ENCODE results near the gene OLFML2A. TPM values are rescaled to one million over a fixed set of nuclear protein-coding genes. Genes with fewer than 3 reads are reported as not detected.

OLFML2A gene
- total RNA-seq, 2 donors from 2014 or later = 16.7 to 18.5 TPM

DNA sequence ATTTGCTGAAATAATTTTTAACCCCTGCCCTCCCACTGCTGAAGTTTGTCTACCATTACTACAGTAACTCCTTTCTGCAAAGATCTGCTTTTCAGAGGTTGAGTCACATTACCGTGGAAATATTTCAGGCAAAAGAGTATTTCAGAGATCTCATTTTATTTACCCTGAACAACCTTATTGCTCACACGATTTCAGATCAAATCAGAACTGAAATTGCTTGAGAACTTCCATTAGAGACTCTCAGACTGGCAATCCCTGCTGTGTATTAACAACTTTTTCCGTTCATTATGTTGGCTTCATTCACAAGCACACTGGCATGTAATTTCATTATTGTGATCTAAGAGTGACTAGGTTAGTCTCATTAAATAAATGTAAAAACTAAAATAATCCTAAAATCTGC is 21.9 kb upstream of the OLFML2A start:
- H3K27me3 ChIP-seq (replicated peaks; ENCODE audit: insufficient read depth) = no peaks in the 10 kb centered on the region

GRCh38 chr9:124756011-124756410 is 20.9 kb upstream of the OLFML2A start:
- intact Hi-C loops (cut with DNase I) = no loop called here

More for the DNA sequence above, 21.9 kb upstream of the OLFML2A start:
- no peak overlapping the region for H3K4me3 ChIP-seq
- H3K4me1 ChIP-seq (replicated peaks) = no peaks in the 10 kb centered on the region
- no peaks in the 10 kb centered on the region for H3K36me3 ChIP-seq
- intact Hi-C loops (cut with DNase I) = no loop called here
- no peak for DNase-seq (ENCODE audit: low spot score)
- WGBS = 61% methylated on average over 3 of the region's 3 CpGs
- H3K27ac ChIP-seq = no peak overlapping the region
- no peak for TF ChIP-seq POLR2A (IDR thresholded peaks at IDR 0.05)
- TF ChIP-seq POLR2AphosphoS5 (IDR thresholded peaks at IDR 0.05) = no peak
- TF ChIP-seq, protein P1, sequence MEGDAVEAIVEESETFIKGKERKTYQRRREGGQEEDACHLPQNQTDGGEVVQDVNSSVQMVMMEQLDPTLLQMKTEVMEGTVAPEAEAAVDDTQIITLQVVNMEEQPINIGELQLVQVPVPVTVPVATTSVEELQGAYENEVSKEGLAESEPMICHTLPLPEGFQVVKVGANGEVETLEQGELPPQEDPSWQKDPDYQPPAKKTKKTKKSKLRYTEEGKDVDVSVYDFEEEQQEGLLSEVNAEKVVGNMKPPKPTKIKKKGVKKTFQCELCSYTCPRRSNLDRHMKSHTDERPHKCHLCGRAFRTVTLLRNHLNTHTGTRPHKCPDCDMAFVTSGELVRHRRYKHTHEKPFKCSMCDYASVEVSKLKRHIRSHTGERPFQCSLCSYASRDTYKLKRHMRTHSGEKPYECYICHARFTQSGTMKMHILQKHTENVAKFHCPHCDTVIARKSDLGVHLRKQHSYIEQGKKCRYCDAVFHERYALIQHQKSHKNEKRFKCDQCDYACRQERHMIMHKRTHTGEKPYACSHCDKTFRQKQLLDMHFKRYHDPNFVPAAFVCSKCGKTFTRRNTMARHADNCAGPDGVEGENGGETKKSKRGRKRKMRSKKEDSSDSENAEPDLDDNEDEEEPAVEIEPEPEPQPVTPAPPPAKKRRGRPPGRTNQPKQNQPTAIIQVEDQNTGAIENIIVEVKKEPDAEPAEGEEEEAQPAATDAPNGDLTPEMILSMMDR (IDR thresholded peaks at IDR 0.05) = no peak
- no peaks in the 10 kb centered on the region for H3K9me3 ChIP-seq

DNA sequence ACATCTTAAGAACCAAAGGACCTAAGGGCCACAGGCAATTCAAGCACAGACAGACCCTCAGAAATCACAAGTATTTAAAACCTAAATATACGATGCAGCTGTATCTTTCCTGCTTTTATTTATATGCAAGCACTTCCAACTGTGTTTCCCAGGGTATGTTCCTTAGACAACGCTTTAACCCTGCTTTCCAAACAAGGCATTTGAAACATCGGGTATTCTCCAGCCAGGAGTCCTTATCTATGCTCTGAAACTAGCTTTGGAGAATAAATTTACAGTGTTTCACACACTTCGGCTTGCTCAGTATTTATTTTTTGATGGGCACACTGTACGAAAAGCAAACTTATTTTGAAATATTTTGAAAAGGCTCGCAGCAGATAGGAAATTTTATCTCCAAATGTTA is 19.3 kb upstream of the OLFML2A start:
- no peak for TF ChIP-seq POLR2AphosphoS5 (IDR thresholded peaks at IDR 0.05)
- TF ChIP-seq POLR2A (IDR thresholded peaks at IDR 0.05) = no peak
- TF ChIP-seq, protein P1 (IDR thresholded peaks at IDR 0.05) = no peak
- 35% methylated on average over 6 of the region's 6 CpGs for WGBS
- Histone ChIP-seq H3K9me3 (no peaks in the 10 kb centered on the region), H3K27me3 (replicated peaks; ENCODE audit: insufficient read depth) (no peaks in the 10 kb centered on the region), H3K4me1 (replicated peaks) (no peaks in the 10 kb centered on the region), H3K27ac (no peak overlapping the region), H3K36me3 (no peaks in the 10 kb centered on the region), H3K4me3 (no peak overlapping the region)
- intact Hi-C loops (cut with DNase I) = no loop called here
- no peak for DNase-seq (ENCODE audit: low spot score)

More at GRCh38 chr9:124756011-124756410, 20.9 kb upstream of the OLFML2A start:
- 91% methylated on average over 2 of the region's 2 CpGs for WGBS
- Histone ChIP-seq H3K4me3 (no peak overlapping the region), H3K27me3 (replicated peaks; ENCODE audit: insufficient read depth) (no peaks in the 10 kb centered on the region), H3K27ac (no peak overlapping the region), H3K4me1 (replicated peaks) (no peaks in the 10 kb centered on the region), H3K9me3 (no peaks in the 10 kb centered on the region), H3K36me3 (no peaks in the 10 kb centered on the region)
- no peak for TF ChIP-seq POLR2AphosphoS5 (IDR thresholded peaks at IDR 0.05)
- TF ChIP-seq, protein P1 (IDR thresholded peaks at IDR 0.05) = no peak
- no peak for TF ChIP-seq POLR2A (IDR thresholded peaks at IDR 0.05)
- no peak for DNase-seq (ENCODE audit: low spot score)

- WGBS = 38% methylated on average over 3 of the region's 3 CpGs
- no peak for TF ChIP-seq POLR2AphosphoS5 (IDR thresholded peaks at IDR 0.05)
- TF ChIP-seq POLR2A (IDR thresholded peaks at IDR 0.05) = no peak
- TF ChIP-seq, protein P1 (IDR thresholded peaks at IDR 0.05) = no peak
- Histone ChIP-seq H3K4me3 (no peak overlapping the region), H3K4me1 (replicated peaks) (no peaks in the 10 kb centered on the region), H3K27ac (no peak overlapping the region), H3K9me3 (no peaks in the 10 kb centered on the region), H3K27me3 (replicated peaks; ENCODE audit: insufficient read depth) (no peaks in the 10 kb centered on the region), H3K36me3 (no peaks in the 10 kb centered on the region)
- no peak for DNase-seq (ENCODE audit: low spot score)
- intact Hi-C loops (cut with DNase I) = no loop called here
These were observed 18.9 kb upstream of the OLFML2A start for GRCh38 chr9:124758061-124758460.

GRCh38 chr9:124758691-124759090 is 18.2 kb upstream of the OLFML2A start:
- Histone ChIP-seq H3K9me3 (no peaks in the 10 kb centered on the region), H3K4me3 (no peak overlapping the region), H3K36me3 (no peaks in the 10 kb centered on the region), H3K27ac (no peak overlapping the region), H3K27me3 (replicated peaks; ENCODE audit: insufficient read depth) (no peaks in the 10 kb centered on the region), H3K4me1 (replicated peaks) (no peaks in the 10 kb centered on the region)
- DNase-seq (ENCODE audit: low spot score) = no peak
- TF ChIP-seq, protein P1 (IDR thresholded peaks at IDR 0.05) = no peak
- intact Hi-C loops (cut with DNase I) = no loop called here

Data from prostate gland (tissue), 2 donors.